ENCODE results near the gene IQGAP1. TPM values are rescaled to one million over a fixed set of nuclear protein-coding genes. Genes with fewer than 3 reads are reported as not detected.
"Not testable (repeated sequence)": the region's sequence is repeated elsewhere in the genome, so short reads cannot be mapped to it uniquely, and the experiment has no call there.

IQGAP1 gene
- total RNA-seq, 2 experiments from 2014 or later, result 217 to 221 TPM

DNA sequence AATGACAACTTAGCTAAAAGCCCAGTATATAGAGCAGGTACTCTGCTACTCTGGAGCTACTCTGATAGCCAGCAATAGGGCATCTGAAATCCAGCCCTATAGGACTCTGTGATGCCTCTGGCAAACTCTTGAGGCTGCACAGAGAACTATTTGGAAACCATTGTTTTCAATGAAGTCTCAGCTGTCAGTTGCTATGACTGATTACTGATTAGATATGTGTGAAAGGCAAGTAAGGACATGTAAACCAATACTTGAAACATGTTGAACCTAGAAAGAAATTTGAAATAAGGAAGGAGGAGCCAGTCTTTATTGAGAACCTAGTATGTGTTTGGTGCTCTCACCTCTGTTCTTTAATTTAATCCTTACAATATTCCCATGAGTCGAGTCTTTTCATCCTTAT lies 101.5 kb downstream of the IQGAP1 start:
- DNase-seq, result no peak

DNA sequence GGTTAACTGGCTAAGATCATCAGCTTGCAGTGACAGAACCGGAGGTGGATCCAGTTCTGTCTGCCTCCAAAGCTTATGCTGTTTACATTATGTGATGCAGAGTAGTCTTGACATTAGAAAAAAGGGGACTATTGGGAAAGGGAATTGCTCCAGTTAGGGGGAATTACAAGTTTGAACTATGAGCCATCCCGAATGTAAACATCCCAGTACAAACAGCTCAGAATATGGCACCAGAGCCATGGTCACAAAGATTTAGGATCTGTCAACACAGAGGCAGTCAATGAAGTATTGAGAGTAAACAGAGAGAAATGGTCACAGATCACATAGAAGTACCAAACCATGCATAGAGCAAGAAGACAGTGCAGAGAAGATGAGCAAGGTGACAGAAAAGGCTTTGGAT lies 101.9 kb downstream of the IQGAP1 start:
- Mint-ChIP-seq H3K27ac (peak overlapping the region; percentile 72), H3K9me3 (ENCODE audit: low read depth) (no peaks in the 10 kb centered on the region), H3K4me3 (no peak overlapping the region), H3K36me3 (peaks cover 62% of the 10 kb centered on the region), H3K4me1 (peaks cover 6% of the 10 kb centered on the region), H3K27me3 (no peaks in the 10 kb centered on the region)
- ATAC-seq (no peak), DNase-seq (no peak)
- CTCF ChIA-PET, result interaction anchor here (0.7 to 2.1 kb wide), 2 partner anchors 98 to 130 kb away, joined by 3 to 4 read pairs; no protein-coding TSS in a partner anchor

More for the DNA sequence above, 101.5 kb downstream of the IQGAP1 start:
- ATAC-seq, result no peak
- no peak overlapping the region for H3K4me3 Mint-ChIP-seq
- H3K27me3 Mint-ChIP-seq, result no peaks in the 10 kb centered on the region
- peaks cover 64% of the 10 kb centered on the region for H3K36me3 Mint-ChIP-seq
- no peaks in the 10 kb centered on the region for H3K9me3 Mint-ChIP-seq (ENCODE audit: low read depth)
- H3K27ac Mint-ChIP-seq, result peak overlapping the region; percentile 72
- H3K4me1 Mint-ChIP-seq, result peaks cover 6% of the 10 kb centered on the region
- CTCF ChIA-PET, result interaction anchor here (0.7 to 2.1 kb wide), 3 partner anchors 19 to 129 kb away, joined by 3 to 4 read pairs (median 4); no protein-coding TSS in a partner anchor

DNA sequence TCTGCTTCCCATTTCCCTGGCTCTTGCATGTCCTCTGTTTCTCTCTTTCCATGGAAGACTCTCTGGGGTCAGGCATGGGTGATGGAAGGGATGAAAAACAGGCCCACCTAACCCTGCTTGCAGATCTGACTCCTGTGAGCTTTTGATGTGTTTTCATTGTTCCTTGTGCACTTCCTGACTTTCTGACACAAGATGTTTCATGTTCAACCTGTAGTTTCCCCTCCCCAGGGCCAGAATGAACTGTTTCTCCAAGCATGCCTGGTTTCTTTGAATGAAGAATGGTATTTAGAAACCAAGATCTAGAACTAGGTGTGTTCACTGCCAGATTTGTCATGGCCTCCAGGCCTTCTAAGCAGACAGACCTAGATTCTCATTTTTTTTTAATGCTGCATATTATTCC lies 105.6 kb downstream of the IQGAP1 start:
- CTCF ChIA-PET, result no interaction called here
- peak overlapping the region; percentile 41 for H3K27ac Mint-ChIP-seq
- ATAC-seq, result no peak
- H3K4me3 Mint-ChIP-seq, result no peak overlapping the region
- peaks cover 3% of the 10 kb centered on the region for H3K4me1 Mint-ChIP-seq
- H3K27me3 Mint-ChIP-seq, result no peaks in the 10 kb centered on the region
- no peaks in the 10 kb centered on the region for H3K9me3 Mint-ChIP-seq (ENCODE audit: low read depth)
- DNase-seq, result no peak
- peaks cover 56% of the 10 kb centered on the region for H3K36me3 Mint-ChIP-seq

DNA sequence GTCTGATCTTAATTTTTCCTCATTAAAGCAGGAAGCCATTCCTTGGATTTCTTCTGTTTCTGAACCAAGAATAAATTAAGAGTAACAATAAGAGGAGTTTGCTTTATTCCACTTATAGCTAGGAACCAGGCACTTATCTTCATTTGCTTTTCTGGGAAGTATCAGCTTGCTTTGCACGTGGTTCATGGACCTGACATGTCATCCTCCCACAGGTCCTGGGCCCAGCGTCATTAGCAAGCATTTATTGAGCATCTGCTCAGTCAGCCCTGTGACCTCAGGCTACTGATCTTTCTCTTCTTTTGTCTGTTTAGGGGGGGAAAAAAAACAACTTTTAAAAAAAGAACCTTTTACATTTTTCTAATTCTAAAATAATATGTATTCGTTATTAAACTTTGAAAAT lies 107.0 kb downstream of the IQGAP1 start:
- peaks cover 61% of the 10 kb centered on the region for H3K36me3 Mint-ChIP-seq
- no peak overlapping the region for H3K27ac Mint-ChIP-seq
- H3K9me3 Mint-ChIP-seq (ENCODE audit: low read depth), result no peaks in the 10 kb centered on the region
- H3K27me3 Mint-ChIP-seq, result no peaks in the 10 kb centered on the region
- H3K4me3 Mint-ChIP-seq, result no peak overlapping the region
- ATAC-seq (no peak), DNase-seq (no peak)
- CTCF ChIA-PET, result no interaction called here
- H3K4me1 Mint-ChIP-seq, result peaks cover 3% of the 10 kb centered on the region

DNA sequence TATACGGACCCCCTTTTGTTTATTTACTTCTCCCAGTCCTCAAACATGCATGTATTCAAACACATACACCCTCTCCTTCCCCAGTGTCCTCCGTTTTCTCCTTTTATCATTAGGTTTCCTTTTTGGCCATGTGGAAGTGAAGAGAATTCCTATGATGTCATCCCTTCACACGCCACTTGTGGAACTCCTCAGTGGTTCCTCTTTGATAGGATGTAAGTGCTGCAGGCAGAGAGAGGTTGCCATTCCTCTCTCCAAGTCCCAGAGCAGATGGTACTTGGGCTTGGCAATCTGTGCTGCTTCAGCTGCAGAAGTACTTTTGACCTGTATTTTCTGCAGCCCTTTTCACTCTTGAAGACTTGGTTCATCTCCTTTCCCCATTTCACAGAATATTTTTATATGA lies 108.7 kb downstream of the IQGAP1 start:
- DNase-seq, result no peak
- ATAC-seq, result no peak
- Mint-ChIP-seq H3K4me1 (peaks cover 3% of the 10 kb centered on the region), H3K9me3 (ENCODE audit: low read depth) (no peaks in the 10 kb centered on the region), H3K4me3 (no peak overlapping the region), H3K27ac (no peak overlapping the region), H3K36me3 (peaks cover 57% of the 10 kb centered on the region), H3K27me3 (no peaks in the 10 kb centered on the region)
- CTCF ChIA-PET, result interaction anchor here (1.0 kb wide), 1 partner anchor 177 kb away, joined by 5 read pairs; no protein-coding TSS in a partner anchor

DNA sequence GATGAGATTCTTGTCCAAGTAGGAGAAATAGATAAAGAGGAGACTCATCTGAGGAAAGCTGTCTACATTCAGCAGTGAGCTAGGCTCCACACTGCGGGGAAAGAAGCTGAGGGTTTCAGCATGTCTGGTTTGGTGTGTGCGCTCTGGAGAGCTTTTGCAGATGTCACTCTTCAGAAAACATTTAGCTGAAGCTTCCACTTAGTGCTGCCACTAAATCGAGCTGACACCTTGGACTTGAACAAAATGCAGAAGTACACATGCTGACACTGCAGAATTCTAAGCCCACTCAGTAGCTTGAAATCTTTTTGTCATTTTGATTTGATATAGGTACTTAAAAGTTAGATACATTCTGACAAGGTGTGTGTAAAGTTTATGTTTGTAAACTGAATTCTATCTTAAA lies 109.3 kb downstream of the IQGAP1 start:
- DNase-seq (no peak), ATAC-seq (no peak)
- H3K4me1 Mint-ChIP-seq, result peaks cover 5% of the 10 kb centered on the region
- no peak overlapping the region for H3K4me3 Mint-ChIP-seq
- CTCF ChIA-PET, result interaction anchor here (1.0 kb wide), 1 partner anchor 178 kb away, joined by 5 read pairs; no protein-coding TSS in a partner anchor
- peaks cover 57% of the 10 kb centered on the region for H3K36me3 Mint-ChIP-seq
- H3K9me3 Mint-ChIP-seq (ENCODE audit: low read depth), result no peaks in the 10 kb centered on the region
- H3K27me3 Mint-ChIP-seq, result no peaks in the 10 kb centered on the region
- no peak overlapping the region for H3K27ac Mint-ChIP-seq

DNA sequence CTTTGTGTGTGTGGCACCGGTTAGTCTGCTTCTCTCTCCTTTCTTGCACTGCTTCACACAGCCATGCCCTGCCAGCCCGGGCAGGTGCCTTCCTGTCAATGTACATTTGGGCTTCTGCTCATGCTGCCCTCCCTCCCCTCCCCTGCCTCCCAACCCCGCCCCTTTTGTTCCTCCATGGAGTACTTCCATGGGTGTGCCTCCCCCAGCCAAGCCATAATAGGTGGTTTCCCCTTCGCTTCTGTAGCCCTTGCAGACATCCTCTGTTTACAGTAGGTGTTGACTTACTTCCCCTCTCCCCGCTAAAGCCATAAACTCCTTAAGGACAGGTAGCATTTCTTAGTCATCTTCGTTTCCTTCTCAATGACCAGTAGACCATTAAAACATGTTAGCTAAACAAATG lies 109.9 kb downstream of the IQGAP1 start:
- peaks cover 54% of the 10 kb centered on the region for H3K36me3 Mint-ChIP-seq
- peaks cover 5% of the 10 kb centered on the region for H3K4me1 Mint-ChIP-seq
- no peak overlapping the region for H3K4me3 Mint-ChIP-seq
- no peaks in the 10 kb centered on the region for H3K9me3 Mint-ChIP-seq (ENCODE audit: low read depth)
- no peaks in the 10 kb centered on the region for H3K27me3 Mint-ChIP-seq
- CTCF ChIA-PET, result interaction anchor here (0.7 to 1.0 kb wide), 2 partner anchors 16 to 178 kb away, joined by 3 to 5 read pairs; no protein-coding TSS in a partner anchor
- ATAC-seq (no peak), DNase-seq (no peak)
- no peak overlapping the region for H3K27ac Mint-ChIP-seq

DNA sequence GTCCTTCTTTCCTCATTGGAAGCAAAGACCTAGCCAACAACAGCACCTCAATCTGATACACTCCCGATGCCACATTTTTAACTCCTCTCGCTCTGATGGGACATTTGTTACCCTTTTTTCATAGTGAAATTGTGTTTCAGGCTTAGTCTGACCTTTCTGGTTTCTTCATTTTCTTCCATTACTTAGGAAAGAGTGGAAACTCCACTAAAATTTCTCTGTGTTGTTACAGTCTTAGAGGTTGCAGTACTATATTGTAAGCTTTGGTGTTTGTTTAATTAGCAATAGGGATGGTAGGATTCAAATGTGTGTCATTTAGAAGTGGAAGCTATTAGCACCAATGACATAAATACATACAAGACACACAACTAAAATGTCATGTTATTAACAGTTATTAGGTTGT lies 112.1 kb downstream of the IQGAP1 start:
- CTCF ChIA-PET, result interaction anchor here (0.9 to 2.3 kb wide), 7 partner anchors 11 to 386 kb away, joined by 3 to 11 read pairs (median 3); no protein-coding TSS in a partner anchor
- ATAC-seq, result no peak
- peaks cover 42% of the 10 kb centered on the region for H3K36me3 Mint-ChIP-seq
- peaks cover 2% of the 10 kb centered on the region for H3K4me1 Mint-ChIP-seq
- no peaks in the 10 kb centered on the region for H3K9me3 Mint-ChIP-seq (ENCODE audit: low read depth)
- H3K4me3 Mint-ChIP-seq, result no peak overlapping the region
- no peak for DNase-seq
- H3K27me3 Mint-ChIP-seq, result no peaks in the 10 kb centered on the region
- H3K27ac Mint-ChIP-seq, result no peak overlapping the region

DNA sequence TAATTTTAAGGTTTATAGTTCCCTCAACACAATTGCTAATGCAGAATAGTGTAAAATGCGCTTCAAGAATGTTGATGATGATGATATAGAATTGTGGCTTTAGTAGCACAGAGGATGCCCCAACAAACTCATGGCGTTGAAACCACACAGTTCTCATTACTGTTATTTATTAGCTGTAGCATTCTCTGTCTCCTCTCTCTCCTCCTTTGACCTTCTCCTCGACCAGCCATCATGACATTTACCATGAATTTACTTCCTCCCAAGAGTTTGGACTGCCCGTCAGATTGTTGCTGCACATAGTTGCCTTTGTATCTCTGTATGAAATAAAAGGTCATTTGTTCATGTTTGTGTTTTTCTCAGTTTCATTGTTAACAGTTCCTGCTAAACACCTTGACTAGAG lies 113.9 kb downstream of the IQGAP1 start:
- DNase-seq (no peak), ATAC-seq (no peak)
- Mint-ChIP-seq H3K27me3 (no peaks in the 10 kb centered on the region), H3K4me1 (peaks cover 2% of the 10 kb centered on the region), H3K4me3 (no peak overlapping the region), H3K36me3 (peaks cover 32% of the 10 kb centered on the region), H3K27ac (peak overlapping the region; percentile 16), H3K9me3 (ENCODE audit: low read depth) (no peaks in the 10 kb centered on the region)
- CTCF ChIA-PET, result interaction anchor here (1.6 to 2.3 kb wide), 2 partner anchors 20 to 182 kb away, joined by 10 to 11 read pairs; no protein-coding TSS in a partner anchor

DNA sequence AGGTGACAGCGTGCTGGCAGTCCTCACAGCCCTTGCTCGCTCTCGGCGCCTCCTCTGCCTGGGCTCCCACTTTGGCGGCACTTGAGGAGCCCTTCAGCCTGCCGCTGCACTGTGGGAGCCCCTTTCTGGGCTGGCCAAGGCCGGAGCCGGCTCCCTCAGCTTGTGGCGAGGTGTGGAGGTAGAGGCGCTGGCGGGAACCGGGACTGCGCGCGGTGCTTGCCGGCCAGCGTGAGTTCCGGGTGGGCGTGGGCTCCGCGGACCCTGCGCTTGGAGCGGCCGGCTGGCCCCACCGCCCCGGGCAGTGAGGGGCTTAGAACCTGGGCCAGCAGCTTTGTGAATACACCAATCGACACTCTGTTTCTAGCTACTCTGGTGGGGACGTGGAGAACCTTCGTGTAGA lies 122.7 kb downstream of the IQGAP1 start:
- not testable (repeated sequence) for DNase-seq; ATAC-seq; H3K27me3 Mint-ChIP-seq; H3K4me1 Mint-ChIP-seq; H3K9me3 Mint-ChIP-seq (ENCODE audit: low read depth); H3K4me3 Mint-ChIP-seq; H3K27ac Mint-ChIP-seq
- CTCF ChIA-PET, result interaction anchor here (1.6 kb wide), 1 partner anchor 11 kb away, joined by 5 read pairs; no protein-coding TSS in a partner anchor
- H3K36me3 Mint-ChIP-seq, result peaks cover 23% of the 10 kb centered on the region

DNA sequence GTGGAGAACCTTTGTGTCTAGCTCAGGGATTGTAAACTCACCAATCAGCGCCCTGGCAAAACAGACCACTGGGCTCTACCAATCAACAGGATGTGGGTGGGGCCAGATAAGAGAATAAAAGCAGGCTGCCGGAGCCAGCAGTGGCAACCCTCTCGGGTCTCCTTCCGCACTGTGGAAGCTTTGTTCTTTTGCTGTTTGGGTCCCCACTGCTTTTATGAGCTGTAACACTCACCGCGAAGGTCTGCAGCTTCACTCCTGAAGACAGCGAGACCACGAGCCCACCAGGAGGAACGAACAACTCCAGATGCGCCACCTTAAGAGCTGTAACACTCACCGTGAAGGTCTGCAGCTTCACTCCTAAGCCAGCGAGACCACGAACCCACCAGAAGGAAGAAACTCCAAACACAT lies 123.2 kb downstream of the IQGAP1 start:
- not testable (repeated sequence) for DNase-seq; H3K4me3 Mint-ChIP-seq; H3K9me3 Mint-ChIP-seq (ENCODE audit: low read depth); H3K27me3 Mint-ChIP-seq; ATAC-seq; H3K4me1 Mint-ChIP-seq
- H3K27ac Mint-ChIP-seq, result peak overlapping the region; percentile 48
- CTCF ChIA-PET, result interaction anchor here (1.1 to 1.6 kb wide), 3 partner anchors 12 to 211 kb away, joined by 3 to 5 read pairs (median 3); no protein-coding TSS in a partner anchor
- H3K36me3 Mint-ChIP-seq, result peaks cover 23% of the 10 kb centered on the region

DNA sequence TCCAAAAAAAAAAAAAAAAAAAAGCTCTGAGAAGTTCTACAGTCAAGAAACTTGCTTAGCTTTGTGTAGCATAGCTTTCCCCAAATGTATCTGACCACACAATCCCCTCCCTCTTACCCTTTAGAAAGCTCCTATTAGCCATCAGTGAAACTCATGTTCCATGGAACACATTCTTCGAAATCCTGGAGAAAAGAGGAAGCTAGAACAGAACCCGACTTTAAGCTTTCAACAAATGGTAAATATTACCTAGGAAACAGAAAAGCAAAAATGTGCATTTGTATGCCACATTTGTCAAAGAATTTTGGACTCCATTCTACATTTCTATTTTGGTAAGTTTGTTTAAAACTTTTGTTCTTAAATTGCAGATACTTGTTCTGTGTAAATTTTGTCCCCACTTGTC lies 124.2 kb downstream of the IQGAP1 start:
- H3K9me3 Mint-ChIP-seq (ENCODE audit: low read depth), result peaks cover 2% of the 10 kb centered on the region
- no peak for DNase-seq
- H3K27ac Mint-ChIP-seq, result no peak overlapping the region
- CTCF ChIA-PET, result interaction anchor here (1.1 to 1.2 kb wide), 2 partner anchors 28 to 212 kb away, joined by 3 read pairs; no protein-coding TSS in a partner anchor
- ATAC-seq, result no peak
- H3K27me3 Mint-ChIP-seq, result peaks cover 4% of the 10 kb centered on the region
- peaks cover 22% of the 10 kb centered on the region for H3K36me3 Mint-ChIP-seq
- H3K4me1 Mint-ChIP-seq, result peaks cover 8% of the 10 kb centered on the region
- no peak overlapping the region for H3K4me3 Mint-ChIP-seq

DNA sequence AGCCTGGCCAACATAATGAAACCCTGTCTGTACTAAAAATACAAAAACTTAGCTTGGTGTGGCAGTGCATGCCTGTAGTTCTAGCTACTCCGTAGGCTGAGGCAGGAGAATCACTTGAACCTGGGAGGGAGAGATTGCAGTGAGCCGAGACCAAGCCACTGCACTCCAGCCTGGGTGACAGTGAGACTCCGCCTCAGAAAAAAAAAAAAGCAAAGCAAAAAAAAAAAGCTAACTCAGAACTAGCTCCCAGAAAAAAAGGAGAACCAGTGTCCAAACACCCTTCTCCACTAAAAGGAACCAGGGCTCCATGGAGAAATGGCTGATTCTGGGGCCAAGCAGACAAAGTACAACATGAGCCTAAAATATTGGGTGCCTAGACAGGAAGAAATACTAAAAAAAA lies 124.9 kb downstream of the IQGAP1 start:
- no peak for ATAC-seq
- CTCF ChIA-PET, result interaction anchor here (1.0 to 1.1 kb wide), 2 partner anchors 9 to 11 kb away, joined by 3 read pairs; no protein-coding TSS in a partner anchor
- peaks cover 8% of the 10 kb centered on the region for H3K4me1 Mint-ChIP-seq

DNA sequence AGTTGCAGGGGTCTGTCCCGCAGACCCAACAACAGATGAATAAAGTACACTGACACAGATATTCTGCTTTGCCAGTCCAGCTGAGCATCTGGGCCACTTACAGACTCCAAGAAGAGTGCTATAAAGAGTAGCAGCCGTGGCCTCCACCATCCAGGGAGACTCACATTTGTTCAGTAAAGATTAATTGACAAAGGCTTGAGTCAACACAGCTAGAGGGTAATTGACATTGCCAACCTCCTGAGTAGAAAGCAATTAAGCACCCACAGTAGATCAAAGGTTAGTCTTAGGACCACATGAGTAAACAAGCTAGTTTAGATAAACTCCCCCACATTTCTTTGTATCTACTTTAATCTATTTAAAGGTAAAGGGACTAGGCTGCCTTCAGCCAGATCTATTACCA lies 125.4 kb downstream of the IQGAP1 start:
- no peak for DNase-seq
- peaks cover 21% of the 10 kb centered on the region for H3K36me3 Mint-ChIP-seq
- H3K27ac Mint-ChIP-seq, result no peak overlapping the region
- H3K4me1 Mint-ChIP-seq, result peaks cover 8% of the 10 kb centered on the region
- peaks cover 2% of the 10 kb centered on the region for H3K9me3 Mint-ChIP-seq (ENCODE audit: low read depth)
- H3K4me3 Mint-ChIP-seq, result no peak overlapping the region
- H3K27me3 Mint-ChIP-seq, result peaks cover 4% of the 10 kb centered on the region
- no peak for ATAC-seq
- CTCF ChIA-PET, result interaction anchor here (1.0 to 1.1 kb wide), 2 partner anchors 8 to 11 kb away, joined by 3 read pairs; no protein-coding TSS in a partner anchor

More for the DNA sequence above, 124.9 kb downstream of the IQGAP1 start:
- H3K36me3 Mint-ChIP-seq, result peaks cover 21% of the 10 kb centered on the region
- DNase-seq, result no peak
- no peak overlapping the region for H3K4me3 Mint-ChIP-seq
- no peak overlapping the region for H3K27ac Mint-ChIP-seq
- peaks cover 4% of the 10 kb centered on the region for H3K27me3 Mint-ChIP-seq
- peaks cover 2% of the 10 kb centered on the region for H3K9me3 Mint-ChIP-seq (ENCODE audit: low read depth)
